K562 (cell line): ENCODE results near the gene DEDD2. TPM values are rescaled to one million over a fixed set of nuclear protein-coding genes. Genes with fewer than 3 reads are reported as not detected.

ENCODE experiments used
- CHD4 ChIP-seq: fragments of 200-600 bp; sonication (generic); IDR thresholded peaks from 3 replicates; pipeline ENCODE4 v1.6.1; 2012; ENCODE audit warnings: low read depth, mild to moderate bottlenecking, mixed read lengths, low read length, inconsistent platforms; ENCODE audit not compliant: insufficient read depth, insufficient replicate concordance, poor library complexity, severe bottlenecking
- GATA2 ChIP-seq: sonication (generic); formaldehyde crosslinking; IDR thresholded peaks from 2 replicates; pipeline ENCODE4 v1.4.0; 2020; ENCODE audit warnings: mild to moderate bottlenecking, missing genetic modification reagents
- GTF2F1 ChIP-seq: IDR thresholded peaks from 2 replicates; pipeline ENCODE4 v1.6.1; 2011; ENCODE audit warnings: low read depth, low read length, improper control_type of control experiment
- HCFC1 ChIP-seq: IDR thresholded peaks from 2 replicates; pipeline ENCODE4 v1.6.1; 2012; ENCODE audit warnings: low read depth, low read length, improper control_type of control experiment
- HEY1 ChIP-seq: fragments of 250-450 bp; sonication (Bioruptor Pico); IDR thresholded peaks from 2 replicates; pipeline ENCODE4 v1.5.0; 2020; ENCODE audit warnings: mild to moderate bottlenecking, moderate library complexity, borderline replicate concordance
- HMG20A ChIP-seq: fragments of 450-650 bp; formaldehyde crosslinking; conservative IDR thresholded peaks from 2 replicates; pipeline ENCODE4 v1.4.0; 2020; ENCODE audit warnings: mild to moderate bottlenecking, mixed read lengths
- HOXB6 ChIP-seq: fragments of 250-450 bp; sonication (Bioruptor Pico); IDR thresholded peaks from 2 replicates; pipeline ENCODE4 v1.5.1; 2022; ENCODE audit warnings: mild to moderate bottlenecking, borderline replicate concordance
- MCM5 ChIP-seq: fragments of 450-650 bp; IDR thresholded peaks from 2 replicates; pipeline ENCODE4 v1.6.1; 2016; ENCODE audit warnings: low read depth
- NCOA6 ChIP-seq: fragments of 450-650 bp; IDR thresholded peaks from 2 replicates; pipeline ENCODE4 v1.6.1; 2017; ENCODE audit warnings: mild to moderate bottlenecking
- NFYB ChIP-seq: IDR thresholded peaks from 2 replicates; pipeline ENCODE4 v1.6.1; 2011; ENCODE audit warnings: mild to moderate bottlenecking, moderate library complexity; ENCODE audit not compliant: insufficient read length; ENCODE audit errors: extremely low read depth
- PHF8 ChIP-seq: fragments of 200-600 bp; sonication (generic); IDR thresholded peaks from 2 replicates; pipeline ENCODE4 v1.6.1; 2012; ENCODE audit warnings: mixed run types, mild to moderate bottlenecking, inconsistent platforms, low read length, moderate library complexity, borderline replicate concordance
- PTRF ChIP-seq: fragments of 450-650 bp; IDR thresholded peaks from 2 replicates; pipeline ENCODE4 v1.6.1; 2016; ENCODE audit warnings: mild to moderate bottlenecking, missing genetic modification characterization, missing compliant biosample characterization
- RBM25 ChIP-seq: fragments of 200-400 bp; formaldehyde crosslinking; IDR thresholded peaks from 2 replicates; pipeline ENCODE4 v1.6.1; 2018; ENCODE audit warnings: low read length, low read depth, moderate library complexity; ENCODE audit not compliant: severe bottlenecking
- RFX7 ChIP-seq: fragments of 250-450 bp; sonication (Bioruptor Pico); IDR thresholded peaks from 2 replicates; pipeline ENCODE4 v1.5.1; 2021; ENCODE audit warnings: mild to moderate bottlenecking
- STAT5A ChIP-seq: IDR thresholded peaks from 2 replicates; pipeline ENCODE4 v1.6.1; 2012; ENCODE audit warnings: low read length, inconsistent platforms, borderline replicate concordance
- ZFPM2 ChIP-seq: fragments of 250-450 bp; sonication (Bioruptor Pico); IDR thresholded peaks from 2 replicates; pipeline ENCODE4 v1.5.1; 2022; ENCODE audit warnings: mild to moderate bottlenecking
- ZNF174 ChIP-seq: fragments of 250-450 bp; sonication (Bioruptor Pico); IDR thresholded peaks from 2 replicates; pipeline ENCODE4 v1.4.0; 2020; ENCODE audit warnings: mild to moderate bottlenecking
- ZNF274 ChIP-seq: IDR thresholded peaks from 2 replicates; pipeline ENCODE4 v1.6.1; 2011; ENCODE audit warnings: low read depth, mild to moderate bottlenecking, low read length, moderate library complexity, borderline replicate concordance
- ZNF586 ChIP-seq: fragments of 450-650 bp; formaldehyde crosslinking; conservative IDR thresholded peaks from 2 replicates; pipeline ENCODE4 v1.4.0; 2020; ENCODE audit warnings: mild to moderate bottlenecking, moderate library complexity
- ZNF589 ChIP-seq: fragments of 200-800 bp; sonication (Bioruptor generic); IDR thresholded peaks from 2 replicates; pipeline ENCODE4 v1.6.1; 2016; ENCODE audit warnings: low read depth, missing genetic modification characterization, missing compliant biosample characterization
- ZNF696 ChIP-seq: fragments of 250-450 bp; sonication (Bioruptor Pico); conservative IDR thresholded peaks from 2 replicates; pipeline ENCODE4 v1.4.0; 2020; ENCODE audit warnings: mild to moderate bottlenecking, moderate library complexity
- ZNF77 ChIP-seq: fragments of 250-450 bp; sonication (Bioruptor Pico); IDR thresholded peaks from 2 replicates; pipeline ENCODE4 v1.5.0; 2020
- ZSCAN32 ChIP-seq: fragments of 450-650 bp; formaldehyde crosslinking; IDR thresholded peaks from 2 replicates; pipeline ENCODE4 v1.4.0; 2020; ENCODE audit warnings: mild to moderate bottlenecking, moderate library complexity
- polyA plus RNA-seq, 8 experiments: library from polyadenylated mRNA; depleted of rRNA in 4 of 8; stranded (reverse) in 5 of 8; unstranded in 3 of 8; fragments of >200 nt; fragmentation: Nextera tagmentation in 2 of 8; fragmentation: Illumina TruSeq in 1 of 8; extraction: Ambion mirVana in 2 of 8; extraction: Trizol in 1 of 8; gene quantifications; 2 replicates each; pipeline versions ENCODE4 v1.2.1 to v1.2.3, GENCODE V29; 2011 to 2014; ENCODE audit warnings: inconsistent platforms in 1 of 8, missing spikeins in 1 of 8
- total RNA-seq, 7 experiments: library from RNA; depleted of rRNA in 6 of 7; stranded (reverse); fragments of >200 nt in 6 of 7; fragmentation: Illumina TruSeq in 2 of 7; extraction: Trizol in 2 of 7; gene quantifications; 2 replicates each; pipeline versions ENCODE4 v1.2.1 to v1.2.3, GENCODE V29; 2011 to 2021; ENCODE audit warnings: low replicate concordance in 1 of 7
- TF ChIP-seq, protein P1 (sequence below): IDR thresholded peaks from 3 replicates; pipeline ENCODE4 v1.6.1; 2011; ENCODE audit warnings: borderline replicate concordance, mild to moderate bottlenecking; ENCODE audit not compliant: insufficient read length, insufficient read depth
- TF ChIP-seq, protein P2 (sequence below): fragments of 200-800 bp; sonication (Bioruptor generic); IDR thresholded peaks from 2 replicates; pipeline ENCODE4 v1.6.1; 2017; ENCODE audit warnings: missing genetic modification characterization, missing compliant biosample characterization
- TF ChIP-seq, protein P3 (sequence below): sonication (generic); formaldehyde crosslinking; IDR thresholded peaks from 2 replicates; pipeline ENCODE4 v1.8.1; 2022; ENCODE audit warnings: missing genetic modification reagents

Gene DEDD2
- total and polyA plus RNA-seq, 9 of the 15 experiments (the other 6 are each of a cell fraction or from before 2014, with no cell fraction given), result 4.3 to 43.0 (median 29.2) TPM

DNA sequence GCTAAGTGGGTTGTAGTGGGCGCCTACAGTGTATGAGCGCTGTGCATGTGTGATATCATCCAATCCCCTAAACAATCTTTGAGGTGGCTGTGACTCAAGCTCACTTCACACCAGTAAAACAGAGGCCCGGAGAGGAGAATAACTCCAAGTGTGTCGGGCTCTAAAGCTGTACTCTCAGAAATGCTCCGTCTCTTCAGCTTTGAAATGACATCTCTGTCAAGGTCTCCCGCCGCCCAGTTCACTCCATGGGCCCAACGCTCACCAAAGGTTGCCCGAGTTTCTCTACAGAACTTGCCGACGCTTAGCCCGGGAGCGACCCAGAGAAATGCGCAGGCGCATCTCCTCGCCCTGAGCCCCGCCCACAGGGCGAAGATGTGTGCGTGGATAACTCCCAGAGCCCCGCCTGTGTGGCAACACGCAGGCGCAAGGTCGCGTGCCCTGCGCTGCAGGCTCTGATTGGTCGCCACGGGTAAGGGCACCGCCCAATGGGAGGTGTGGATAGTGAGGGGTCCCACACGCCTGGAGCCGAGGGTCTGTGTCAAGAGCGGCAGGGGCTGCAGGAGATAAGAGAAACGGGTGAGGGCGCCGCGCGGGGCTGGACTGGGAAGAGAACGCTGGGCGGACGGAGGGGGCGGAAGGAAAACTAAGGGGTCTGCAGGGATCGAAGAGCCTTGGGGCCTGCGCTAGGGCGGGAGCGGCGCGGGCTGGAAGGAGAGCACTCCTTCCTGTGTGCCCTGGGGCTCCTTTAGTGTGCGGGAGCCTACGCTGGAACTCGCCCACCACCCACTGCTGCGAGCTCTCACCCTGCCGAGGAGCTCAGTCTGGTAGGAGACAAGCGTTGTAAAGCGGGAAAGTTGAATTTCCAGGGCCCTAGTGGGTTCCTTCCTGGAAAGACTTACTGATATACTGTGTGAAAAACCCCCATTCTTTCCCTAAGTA, 2.6 kb upstream of the DEDD2 start, which contains the start of gene ZNF526 (continued):
- no peak for TF ChIP-seq HOXB6 (CRISPR knock-in tag)
- TF ChIP-seq, protein P1, sequence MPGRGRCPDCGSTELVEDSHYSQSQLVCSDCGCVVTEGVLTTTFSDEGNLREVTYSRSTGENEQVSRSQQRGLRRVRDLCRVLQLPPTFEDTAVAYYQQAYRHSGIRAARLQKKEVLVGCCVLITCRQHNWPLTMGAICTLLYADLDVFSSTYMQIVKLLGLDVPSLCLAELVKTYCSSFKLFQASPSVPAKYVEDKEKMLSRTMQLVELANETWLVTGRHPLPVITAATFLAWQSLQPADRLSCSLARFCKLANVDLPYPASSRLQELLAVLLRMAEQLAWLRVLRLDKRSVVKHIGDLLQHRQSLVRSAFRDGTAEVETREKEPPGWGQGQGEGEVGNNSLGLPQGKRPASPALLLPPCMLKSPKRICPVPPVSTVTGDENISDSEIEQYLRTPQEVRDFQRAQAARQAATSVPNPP, result no peak
- TF ChIP-seq, protein P2, sequence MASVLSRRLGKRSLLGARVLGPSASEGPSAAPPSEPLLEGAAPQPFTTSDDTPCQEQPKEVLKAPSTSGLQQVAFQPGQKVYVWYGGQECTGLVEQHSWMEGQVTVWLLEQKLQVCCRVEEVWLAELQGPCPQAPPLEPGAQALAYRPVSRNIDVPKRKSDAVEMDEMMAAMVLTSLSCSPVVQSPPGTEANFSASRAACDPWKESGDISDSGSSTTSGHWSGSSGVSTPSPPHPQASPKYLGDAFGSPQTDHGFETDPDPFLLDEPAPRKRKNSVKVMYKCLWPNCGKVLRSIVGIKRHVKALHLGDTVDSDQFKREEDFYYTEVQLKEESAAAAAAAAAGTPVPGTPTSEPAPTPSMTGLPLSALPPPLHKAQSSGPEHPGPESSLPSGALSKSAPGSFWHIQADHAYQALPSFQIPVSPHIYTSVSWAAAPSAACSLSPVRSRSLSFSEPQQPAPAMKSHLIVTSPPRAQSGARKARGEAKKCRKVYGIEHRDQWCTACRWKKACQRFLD (CRISPR knock-in tag), result no peak
- TF ChIP-seq HMG20A (CRISPR knock-in tag), result no peak
- TF ChIP-seq GATA2 (CRISPR knock-in tag), result peak; percentile 84; the same call in 1 of the 2 replicates
- TF ChIP-seq, protein P3, sequence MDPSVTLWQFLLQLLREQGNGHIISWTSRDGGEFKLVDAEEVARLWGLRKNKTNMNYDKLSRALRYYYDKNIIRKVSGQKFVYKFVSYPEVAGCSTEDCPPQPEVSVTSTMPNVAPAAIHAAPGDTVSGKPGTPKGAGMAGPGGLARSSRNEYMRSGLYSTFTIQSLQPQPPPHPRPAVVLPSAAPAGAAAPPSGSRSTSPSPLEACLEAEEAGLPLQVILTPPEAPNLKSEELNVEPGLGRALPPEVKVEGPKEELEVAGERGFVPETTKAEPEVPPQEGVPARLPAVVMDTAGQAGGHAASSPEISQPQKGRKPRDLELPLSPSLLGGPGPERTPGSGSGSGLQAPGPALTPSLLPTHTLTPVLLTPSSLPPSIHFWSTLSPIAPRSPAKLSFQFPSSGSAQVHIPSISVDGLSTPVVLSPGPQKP, result no peak
- no peak for TF ChIP-seq ZNF589 (CRISPR knock-in tag)
- TF ChIP-seq NFYB, result peak; percentile 96
- peak; percentile 94; the same call in 1 of the 2 replicates for TF ChIP-seq PHF8
- no peak for TF ChIP-seq PTRF (tag)
- TF ChIP-seq ZNF586 (CRISPR knock-in tag), result no peak
- no peak for TF ChIP-seq CHD4
- TF ChIP-seq ZNF696 (CRISPR knock-in tag), result no peak
- no peak for TF ChIP-seq ZSCAN32
- peak; percentile 60 for TF ChIP-seq HCFC1
- TF ChIP-seq ZFPM2 (CRISPR knock-in tag), result no peak
- TF ChIP-seq NCOA6, result no peak
- no peak for TF ChIP-seq ZNF274
- TF ChIP-seq RFX7 (CRISPR knock-in tag), result 0 out of 2 replicates have a peak, but pooled peaks have one; percentile 25
- TF ChIP-seq MCM5, result no peak
- TF ChIP-seq ZNF77 (CRISPR knock-in tag), result no peak
- TF ChIP-seq ZNF174 (CRISPR knock-in tag), result no peak
- no peak for TF ChIP-seq HEY1 (CRISPR knock-in tag)
- no peak for TF ChIP-seq GTF2F1
- TF ChIP-seq STAT5A, result no peak
- peak; percentile 97 for TF ChIP-seq RBM25
